ENCODE data around the gene P2RY8.

- TF ChIP-seq FOS (IDR thresholded peaks at IDR 0.05; ENCODE audit: borderline replicate concordance, extremely low read depth, insufficient read length) (no peak), REST (IDR thresholded peaks at IDR 0.05; ENCODE audit: low read depth, low read length) (no peak), SMC3 (IDR thresholded peaks at IDR 0.05; ENCODE audit: borderline replicate concordance, low read length) (no peak), RAD21 (IDR thresholded peaks at IDR 0.05; ENCODE audit: insufficient read depth, low read depth, low read length) (no peak), YY1 (IDR thresholded peaks at IDR 0.05; ENCODE audit: low read depth, low read length) (no peak), PAX5 (IDR thresholded peaks at IDR 0.05; ENCODE audit: borderline replicate concordance, low read depth, low read length) (no peak)
- TF ChIP-seq, protein P1, sequence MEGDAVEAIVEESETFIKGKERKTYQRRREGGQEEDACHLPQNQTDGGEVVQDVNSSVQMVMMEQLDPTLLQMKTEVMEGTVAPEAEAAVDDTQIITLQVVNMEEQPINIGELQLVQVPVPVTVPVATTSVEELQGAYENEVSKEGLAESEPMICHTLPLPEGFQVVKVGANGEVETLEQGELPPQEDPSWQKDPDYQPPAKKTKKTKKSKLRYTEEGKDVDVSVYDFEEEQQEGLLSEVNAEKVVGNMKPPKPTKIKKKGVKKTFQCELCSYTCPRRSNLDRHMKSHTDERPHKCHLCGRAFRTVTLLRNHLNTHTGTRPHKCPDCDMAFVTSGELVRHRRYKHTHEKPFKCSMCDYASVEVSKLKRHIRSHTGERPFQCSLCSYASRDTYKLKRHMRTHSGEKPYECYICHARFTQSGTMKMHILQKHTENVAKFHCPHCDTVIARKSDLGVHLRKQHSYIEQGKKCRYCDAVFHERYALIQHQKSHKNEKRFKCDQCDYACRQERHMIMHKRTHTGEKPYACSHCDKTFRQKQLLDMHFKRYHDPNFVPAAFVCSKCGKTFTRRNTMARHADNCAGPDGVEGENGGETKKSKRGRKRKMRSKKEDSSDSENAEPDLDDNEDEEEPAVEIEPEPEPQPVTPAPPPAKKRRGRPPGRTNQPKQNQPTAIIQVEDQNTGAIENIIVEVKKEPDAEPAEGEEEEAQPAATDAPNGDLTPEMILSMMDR (IDR thresholded peaks at IDR 0.05 in 2 of 3, conservative IDR thresholded peaks at IDR 0.05 in 1 of 3; ENCODE audit: control insufficient read depth in 2 of 3, extremely low read depth in 1 of 3, insufficient read depth in 1 of 3, low read depth in 3 of 3, low read length in 3 of 3), result no peak
- TF ChIP-seq, protein P2, sequence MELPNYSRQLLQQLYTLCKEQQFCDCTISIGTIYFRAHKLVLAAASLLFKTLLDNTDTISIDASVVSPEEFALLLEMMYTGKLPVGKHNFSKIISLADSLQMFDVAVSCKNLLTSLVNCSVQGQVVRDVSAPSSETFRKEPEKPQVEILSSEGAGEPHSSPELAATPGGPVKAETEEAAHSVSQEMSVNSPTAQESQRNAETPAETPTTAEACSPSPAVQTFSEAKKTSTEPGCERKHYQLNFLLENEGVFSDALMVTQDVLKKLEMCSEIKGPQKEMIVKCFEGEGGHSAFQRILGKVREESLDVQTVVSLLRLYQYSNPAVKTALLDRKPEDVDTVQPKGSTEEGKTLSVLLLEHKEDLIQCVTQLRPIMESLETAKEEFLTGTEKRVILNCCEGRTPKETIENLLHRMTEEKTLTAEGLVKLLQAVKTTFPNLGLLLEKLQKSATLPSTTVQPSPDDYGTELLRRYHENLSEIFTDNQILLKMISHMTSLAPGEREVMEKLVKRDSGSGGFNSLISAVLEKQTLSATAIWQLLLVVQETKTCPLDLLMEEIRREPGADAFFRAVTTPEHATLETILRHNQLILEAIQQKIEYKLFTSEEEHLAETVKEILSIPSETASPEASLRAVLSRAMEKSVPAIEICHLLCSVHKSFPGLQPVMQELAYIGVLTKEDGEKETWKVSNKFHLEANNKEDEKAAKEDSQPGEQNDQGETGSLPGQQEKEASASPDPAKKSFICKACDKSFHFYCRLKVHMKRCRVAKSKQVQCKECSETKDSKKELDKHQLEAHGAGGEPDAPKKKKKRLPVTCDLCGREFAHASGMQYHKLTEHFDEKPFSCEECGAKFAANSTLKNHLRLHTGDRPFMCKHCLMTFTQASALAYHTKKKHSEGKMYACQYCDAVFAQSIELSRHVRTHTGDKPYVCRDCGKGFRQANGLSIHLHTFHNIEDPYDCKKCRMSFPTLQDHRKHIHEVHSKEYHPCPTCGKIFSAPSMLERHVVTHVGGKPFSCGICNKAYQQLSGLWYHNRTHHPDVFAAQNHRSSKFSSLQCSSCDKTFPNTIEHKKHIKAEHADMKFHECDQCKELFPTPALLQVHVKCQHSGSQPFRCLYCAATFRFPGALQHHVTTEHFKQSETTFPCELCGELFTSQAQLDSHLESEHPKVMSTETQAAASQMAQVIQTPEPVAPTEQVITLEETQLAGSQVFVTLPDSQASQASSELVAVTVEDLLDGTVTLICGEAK (IDR thresholded peaks at IDR 0.05; ENCODE audit: borderline replicate concordance), result no peak
Measured at GRCh38 chrX:1433646-1434357, 103.2 kb downstream of the P2RY8 start.
